ENCODE measurements around the gene ELL2.

Gene ELL2

DNA sequence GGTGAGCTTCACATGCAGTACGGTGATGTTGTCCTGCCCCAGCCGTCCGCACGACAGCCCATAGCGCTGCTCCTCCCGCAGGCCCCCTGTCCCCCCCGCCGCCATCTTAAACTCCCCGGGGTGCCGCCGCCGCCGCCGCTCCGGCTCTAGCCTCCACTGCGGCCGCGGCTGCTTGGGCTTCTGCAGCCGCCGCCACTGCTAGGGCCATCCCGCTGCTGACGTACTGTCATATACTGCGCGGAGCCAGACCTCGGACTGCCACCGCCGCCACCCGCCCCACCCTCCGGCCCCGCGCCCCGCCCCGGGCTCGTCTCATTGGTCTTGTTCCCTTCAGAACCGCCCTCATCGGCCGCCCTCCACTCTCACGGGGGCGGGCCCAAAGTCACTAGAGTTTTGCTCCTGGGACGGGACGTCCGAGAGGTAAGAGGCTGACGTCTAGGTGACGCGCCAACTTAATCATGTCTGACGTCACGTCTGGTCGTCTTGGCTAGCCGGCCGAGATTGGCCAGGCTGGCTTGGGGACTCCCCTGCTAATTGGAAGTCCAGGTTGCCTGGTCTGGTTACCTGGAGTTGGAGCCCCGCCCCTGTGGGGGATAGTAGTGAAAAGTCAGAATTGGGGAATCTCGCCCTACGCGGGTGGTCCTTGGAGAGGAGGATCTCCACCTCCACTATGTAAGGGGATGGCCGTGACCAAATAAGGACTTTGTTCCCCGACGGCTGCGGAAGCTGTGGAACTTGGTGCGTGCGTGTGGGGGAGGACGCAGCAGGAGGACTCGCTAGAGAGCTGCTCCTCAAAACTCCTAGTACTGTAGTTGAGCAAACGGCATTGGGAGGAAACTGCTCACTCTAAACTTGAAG lies at the start of gene ELL2:
ELL2 (minus strand) TSS at position 235 of the 858 bp plus-strand sequence; CDS start at position 105, 130 bp downstream.
- DNase-seq (ENCODE audit: low read depth in 1 of 2, low spot score in 1 of 2): peak; percentile 93 to 97

- no peak for DNase-seq (ENCODE audit: low read depth in 1 of 2, low spot score in 1 of 2)
Measured at GRCh38 chr5:96008987-96009647, 47.5 kb upstream of the ELL2 start.

- DNase-seq (ENCODE audit: low read depth in 1 of 2, low spot score in 1 of 2): no peak
Measured at GRCh38 chr5:96008487-96008886, 46.8 kb upstream of the ELL2 start.

DNA sequence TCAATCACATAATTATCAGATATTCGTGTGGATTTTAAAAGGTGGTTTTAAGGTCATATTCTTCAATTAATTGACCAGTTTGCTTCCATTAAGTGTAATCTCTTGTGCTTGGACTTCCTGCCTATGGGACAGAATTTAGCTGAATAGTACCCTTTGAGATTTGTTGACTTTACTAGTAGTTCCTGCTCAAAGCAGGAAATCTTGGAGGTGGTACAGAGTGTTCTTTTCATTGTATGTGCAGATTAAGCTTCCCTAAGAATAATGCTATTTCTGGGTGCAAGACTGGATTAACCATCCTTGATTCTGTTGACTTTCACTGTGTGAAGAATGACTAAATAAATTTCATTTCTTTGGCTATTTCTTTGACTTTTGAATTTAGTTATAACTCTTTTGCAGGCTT lies 45.4 kb upstream of the ELL2 start:
- no peak for DNase-seq (ENCODE audit: low read depth in 1 of 2, low spot score in 1 of 2)

- no peak for DNase-seq (ENCODE audit: low read depth in 1 of 2, low spot score in 1 of 2)
Measured at GRCh38 chr5:96006291-96006690, 44.6 kb upstream of the ELL2 start.

GRCh38 chr5:96004754-96005153 lies 43.1 kb upstream of the ELL2 start:
- DNase-seq (ENCODE audit: low read depth in 1 of 2, low spot score in 1 of 2): no peak

DNA sequence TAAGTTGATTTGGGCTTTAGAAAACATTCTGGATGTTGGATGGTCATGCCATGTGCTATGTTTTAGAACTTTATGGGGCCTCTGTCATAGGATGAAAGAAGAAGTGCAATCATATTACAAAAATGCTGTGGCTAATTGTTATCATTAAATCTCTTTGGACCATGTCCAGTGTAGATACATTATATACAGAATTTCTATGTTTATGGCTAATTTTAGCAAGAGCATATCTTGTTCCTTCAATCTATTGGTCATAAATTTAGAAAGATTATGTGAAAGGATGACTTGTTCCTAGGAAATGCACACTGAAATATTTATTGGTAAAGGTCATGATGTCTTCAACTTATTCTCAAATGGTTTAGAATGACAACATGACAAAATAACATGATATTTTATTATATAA lies 42.4 kb upstream of the ELL2 start:
- DNase-seq (ENCODE audit: low read depth in 1 of 2, low spot score in 1 of 2): no peak

DNA sequence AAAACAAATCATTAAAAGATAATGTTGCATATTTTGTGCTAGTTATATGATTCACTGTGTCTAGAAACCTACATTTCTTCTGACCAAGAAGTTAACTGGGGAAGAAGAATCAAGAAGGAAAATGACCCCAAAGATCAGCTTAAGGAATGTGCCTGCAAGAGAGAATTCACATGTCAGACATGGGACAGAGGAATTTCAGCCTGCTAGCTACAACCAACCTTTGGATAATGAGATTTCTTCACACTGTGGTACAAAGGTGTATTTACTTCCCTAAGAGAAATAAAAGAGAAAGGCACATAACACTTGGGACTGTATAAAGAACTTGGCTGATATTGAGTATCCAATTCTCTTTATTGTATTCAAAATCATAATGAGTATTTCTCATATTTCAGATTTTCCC lies 39.6 kb upstream of the ELL2 start:
- no peak for DNase-seq (ENCODE audit: low read depth in 1 of 2, low spot score in 1 of 2)

DNA sequence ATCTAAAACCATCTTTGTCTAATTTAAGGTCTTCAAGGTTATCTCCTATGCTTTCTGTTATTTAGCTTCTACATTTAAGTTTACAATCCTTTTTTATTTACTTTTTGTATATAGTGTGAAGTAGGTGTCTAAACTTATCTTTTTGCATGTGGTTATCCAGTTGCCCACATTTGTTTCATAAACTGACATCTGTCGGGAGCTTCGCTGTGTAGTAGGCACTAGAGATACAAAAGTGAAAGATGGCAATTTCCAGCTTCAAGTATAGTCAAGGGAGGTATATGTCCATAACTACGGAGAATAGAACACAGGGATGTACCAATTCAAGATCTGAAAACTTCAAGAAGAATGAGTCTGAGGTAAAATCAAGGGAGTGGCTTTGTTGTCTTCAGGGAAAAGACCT lies 38.7 kb upstream of the ELL2 start:
- DNase-seq (ENCODE audit: low read depth in 1 of 2, low spot score in 1 of 2): no peak

DNA sequence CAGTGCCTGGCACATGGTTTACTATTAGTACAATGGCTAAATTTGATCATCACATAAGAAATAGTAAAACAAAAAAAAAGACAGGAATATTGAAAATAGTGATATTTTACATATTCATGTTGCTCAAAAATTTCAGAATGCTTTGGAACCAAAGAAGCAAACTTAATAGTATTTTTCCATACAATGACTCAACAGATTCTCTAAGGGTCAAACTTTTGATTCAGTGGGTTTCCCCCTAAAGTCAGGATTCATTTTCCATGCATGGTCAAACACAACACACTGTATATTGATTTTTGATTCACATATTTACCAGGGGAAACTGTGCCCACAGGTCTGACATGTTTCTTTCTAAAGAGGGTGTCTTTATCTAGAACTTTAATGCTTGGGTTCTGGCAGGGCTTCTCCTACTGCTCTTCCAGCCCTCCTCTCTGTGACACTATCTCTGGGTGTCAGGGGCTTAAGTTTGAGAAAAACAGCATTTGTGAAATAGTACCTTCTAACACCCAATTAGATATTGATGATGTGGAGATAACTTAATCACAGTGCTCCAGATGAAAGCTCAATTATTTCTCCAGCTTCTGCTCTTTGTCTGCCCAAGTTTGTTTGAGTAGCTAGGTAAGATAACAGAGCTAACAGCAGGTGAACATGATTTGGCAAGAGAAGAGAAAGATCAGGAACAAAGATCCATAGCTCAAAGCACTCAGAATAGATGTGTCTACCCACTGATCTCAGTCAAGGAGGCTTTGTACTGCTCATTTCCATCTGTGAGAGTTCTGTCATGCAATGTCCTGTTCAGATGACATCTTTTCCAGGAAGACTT lies 35.5 kb upstream of the ELL2 start:
- DNase-seq (ENCODE audit: low read depth in 1 of 2, low spot score in 1 of 2): no peak

GRCh38 chr5:95995962-95996489 lies 34.4 kb upstream of the ELL2 start:
- DNase-seq (ENCODE audit: low read depth in 1 of 2, low spot score in 1 of 2): no peak

GRCh38 chr5:95993776-95994175 lies 32.1 kb upstream of the ELL2 start:
- DNase-seq (ENCODE audit: low read depth in 1 of 2, low spot score in 1 of 2): no peak

DNA sequence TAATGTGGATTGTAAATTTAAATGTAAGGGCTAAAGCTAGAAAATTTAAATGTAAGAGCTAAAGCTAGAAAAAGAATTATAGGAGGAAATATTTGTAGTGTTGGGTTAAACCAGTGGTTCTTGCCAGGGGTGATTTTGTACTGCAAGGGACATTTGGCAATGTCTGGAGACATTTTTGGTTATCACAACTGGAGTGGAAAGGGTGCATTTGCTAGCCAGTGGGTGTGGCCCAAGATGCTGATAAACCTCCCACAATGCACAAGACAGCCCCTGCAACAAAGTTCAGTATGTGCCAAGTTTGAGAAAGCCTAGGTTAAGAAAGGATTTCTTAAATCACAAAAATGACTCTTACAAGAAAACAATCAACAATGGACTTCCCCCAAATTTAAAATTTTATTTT lies 31.6 kb upstream of the ELL2 start:
- no peak for DNase-seq (ENCODE audit: low read depth in 1 of 2, low spot score in 1 of 2)

- DNase-seq (ENCODE audit: low read depth in 1 of 2, low spot score in 1 of 2): no peak
Measured at GRCh38 chr5:95989283-95990048, 27.8 kb upstream of the ELL2 start.

- DNase-seq (ENCODE audit: low read depth in 1 of 2, low spot score in 1 of 2): no peak
Measured at GRCh38 chr5:95988877-95989276, 27.2 kb upstream of the ELL2 start.

- no peak for DNase-seq (ENCODE audit: low read depth in 1 of 2, low spot score in 1 of 2)
Measured at GRCh38 chr5:95988094-95988493, 26.4 kb upstream of the ELL2 start.

DNA sequence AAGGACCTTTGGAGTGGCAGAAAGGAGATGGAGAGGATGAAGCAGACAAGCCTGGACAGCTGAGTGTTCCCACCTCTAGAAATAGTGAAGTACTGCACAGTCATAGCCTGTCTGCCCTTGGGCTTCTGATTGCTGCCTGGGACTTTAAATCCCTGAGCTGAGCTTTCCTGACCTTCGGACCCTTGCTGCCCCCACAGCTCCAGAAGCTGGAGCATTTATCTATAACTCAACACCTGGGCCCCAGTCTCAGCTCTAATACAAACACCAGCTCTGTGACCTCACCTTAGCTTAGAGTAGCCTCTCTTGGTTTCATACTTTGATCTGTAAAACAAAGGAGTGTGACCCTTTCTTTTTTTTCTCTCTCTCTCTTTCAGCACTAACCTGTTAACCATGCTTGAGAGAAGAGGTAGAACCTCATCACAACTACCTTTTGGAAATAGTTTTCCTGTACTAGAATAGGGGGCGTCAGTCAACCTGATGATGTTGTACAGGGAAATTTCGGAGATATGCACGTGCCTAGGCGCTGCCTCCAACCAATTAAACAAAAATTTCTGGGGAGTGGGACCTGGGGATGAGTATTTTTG lies 25.4 kb upstream of the ELL2 start:
- DNase-seq (ENCODE audit: low read depth in 1 of 2, low spot score in 1 of 2): no peak

GRCh38 chr5:95986001-95986400 lies 24.4 kb upstream of the ELL2 start:
- no peak for DNase-seq (ENCODE audit: low read depth in 1 of 2, low spot score in 1 of 2)

- DNase-seq (ENCODE audit: low read depth in 1 of 2, low spot score in 1 of 2): no peak
Measured at GRCh38 chr5:95985249-95985648, 23.6 kb upstream of the ELL2 start.

- no peak for DNase-seq (ENCODE audit: low read depth in 1 of 2, low spot score in 1 of 2)
Measured at GRCh38 chr5:95984287-95984938, 22.8 kb upstream of the ELL2 start.

Measured in activated CD4-positive, alpha-beta T cell treated with anti-CD3 and anti-CD28 coated beads, Interleukin-2, amount 50 U/mL, for 24 hours (primary cell).